HG02571 (cell line): ENCODE data around the gene TMEM72.

Experiments used
- ATAC-seq: cut with Tn5 transposase; IDR thresholded peaks from one replicate; pipeline ENCODE4 v1.9.1; 2021; ENCODE audit warnings: mild to moderate bottlenecking, moderate library complexity; ENCODE audit not compliant: unreplicated experiment

The TMEM72 gene

DNA sequence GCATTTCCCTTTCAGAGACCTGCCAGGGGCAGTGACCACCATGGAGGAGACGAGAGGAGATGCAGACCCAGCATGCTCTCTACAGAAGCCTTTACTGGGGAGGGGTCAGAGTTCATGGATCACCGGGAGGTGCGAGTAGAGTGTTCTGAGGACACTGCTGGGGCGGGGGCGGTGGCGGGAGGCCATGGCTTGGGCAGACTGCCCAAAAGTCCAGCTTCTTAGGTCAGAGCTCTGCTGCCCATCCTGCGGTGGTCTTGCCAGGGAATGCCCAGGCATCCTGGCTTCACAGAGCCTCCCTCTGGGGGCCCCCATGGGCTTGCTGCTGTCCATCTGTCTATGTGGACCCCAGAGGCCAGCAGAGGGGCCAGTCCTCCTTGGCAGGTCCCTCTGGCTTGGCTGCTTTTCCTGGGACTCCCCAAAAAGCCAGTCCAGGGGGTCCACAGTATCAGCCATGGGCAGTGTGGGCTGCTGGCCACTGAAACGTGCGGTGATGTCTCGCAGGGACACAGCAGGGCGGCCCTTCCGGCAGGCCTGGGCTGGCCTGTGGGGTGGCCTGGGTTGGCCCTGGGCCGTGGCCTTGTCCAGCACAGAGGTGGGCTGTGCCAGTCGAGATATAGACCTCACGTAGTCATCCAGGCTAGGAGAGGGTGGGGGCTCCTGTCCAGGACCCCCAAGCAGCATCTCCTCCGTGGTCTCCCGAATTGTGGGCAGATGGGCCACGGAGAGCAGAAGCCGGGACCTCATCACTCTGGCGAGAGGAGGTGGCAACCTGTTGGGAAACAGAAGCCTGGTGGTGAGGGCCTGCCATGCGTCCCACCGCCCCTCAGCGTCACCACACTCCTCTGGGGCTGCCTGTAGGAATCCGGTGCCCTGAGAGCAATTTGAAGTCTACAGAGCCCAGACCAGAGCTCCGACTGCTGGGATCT is 66.4 kb downstream of the TMEM72 start:
- ATAC-seq, result no peak

DNA sequence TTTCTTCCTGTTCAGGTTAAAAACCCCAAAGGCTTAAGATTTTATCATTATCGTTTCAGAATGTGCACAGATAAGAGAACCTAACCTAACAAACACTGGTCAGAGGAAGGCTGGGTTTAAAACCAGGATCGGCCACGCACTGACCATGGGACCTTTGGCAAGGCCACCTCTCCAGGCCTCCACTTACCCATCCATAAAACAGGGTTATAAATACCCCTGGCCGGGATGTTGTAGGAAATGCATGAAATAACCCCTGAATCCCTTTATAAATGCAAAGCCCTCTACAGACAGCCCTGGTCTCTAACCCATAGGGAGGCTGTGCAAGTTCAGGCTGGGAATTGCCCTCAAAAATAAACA is 67.1 kb downstream of the TMEM72 start:
- ATAC-seq, result no peak

DNA sequence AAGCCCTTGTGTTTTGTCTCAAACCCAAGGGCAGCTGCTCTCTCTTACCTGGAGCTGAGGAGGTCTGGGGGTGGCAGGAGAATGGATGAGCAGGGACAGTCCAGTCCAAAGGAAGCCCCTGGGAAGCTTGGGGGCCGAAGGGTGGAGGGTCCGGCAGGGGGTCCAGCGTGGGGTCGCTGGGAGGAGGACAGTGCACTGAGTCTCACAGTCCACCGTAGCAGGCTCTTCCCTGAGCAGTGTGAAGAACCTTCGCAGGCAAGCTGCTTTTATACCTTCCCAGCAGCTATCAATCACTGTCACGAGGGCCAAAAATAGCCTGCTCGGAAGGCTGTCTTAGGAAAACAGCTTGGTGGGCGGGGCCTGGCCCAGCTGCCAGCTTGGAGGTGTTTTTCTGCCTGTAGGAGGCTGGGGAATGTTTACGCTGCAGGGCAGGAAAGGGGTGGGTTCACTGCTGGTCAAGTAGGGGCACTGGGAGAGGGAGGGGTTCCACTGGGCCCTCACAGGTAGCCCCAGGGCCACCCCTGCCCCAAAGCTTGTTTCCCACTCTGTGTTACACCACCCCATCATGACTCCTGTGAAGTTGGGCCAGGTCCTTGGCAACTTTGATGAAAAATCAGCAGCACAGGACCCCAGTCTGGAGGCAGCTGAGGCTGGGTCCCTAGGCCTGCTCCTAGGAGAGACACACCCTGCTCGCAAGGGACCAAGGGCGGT is 67.6 kb downstream of the TMEM72 start, which contains the start of gene DEPP1:
Gene DEPP1 (minus strand): TSS at position 240 of the 711 bp plus-strand sequence. CDS start 779 bp downstream, outside the sequence.
- ATAC-seq, result no peak

DNA sequence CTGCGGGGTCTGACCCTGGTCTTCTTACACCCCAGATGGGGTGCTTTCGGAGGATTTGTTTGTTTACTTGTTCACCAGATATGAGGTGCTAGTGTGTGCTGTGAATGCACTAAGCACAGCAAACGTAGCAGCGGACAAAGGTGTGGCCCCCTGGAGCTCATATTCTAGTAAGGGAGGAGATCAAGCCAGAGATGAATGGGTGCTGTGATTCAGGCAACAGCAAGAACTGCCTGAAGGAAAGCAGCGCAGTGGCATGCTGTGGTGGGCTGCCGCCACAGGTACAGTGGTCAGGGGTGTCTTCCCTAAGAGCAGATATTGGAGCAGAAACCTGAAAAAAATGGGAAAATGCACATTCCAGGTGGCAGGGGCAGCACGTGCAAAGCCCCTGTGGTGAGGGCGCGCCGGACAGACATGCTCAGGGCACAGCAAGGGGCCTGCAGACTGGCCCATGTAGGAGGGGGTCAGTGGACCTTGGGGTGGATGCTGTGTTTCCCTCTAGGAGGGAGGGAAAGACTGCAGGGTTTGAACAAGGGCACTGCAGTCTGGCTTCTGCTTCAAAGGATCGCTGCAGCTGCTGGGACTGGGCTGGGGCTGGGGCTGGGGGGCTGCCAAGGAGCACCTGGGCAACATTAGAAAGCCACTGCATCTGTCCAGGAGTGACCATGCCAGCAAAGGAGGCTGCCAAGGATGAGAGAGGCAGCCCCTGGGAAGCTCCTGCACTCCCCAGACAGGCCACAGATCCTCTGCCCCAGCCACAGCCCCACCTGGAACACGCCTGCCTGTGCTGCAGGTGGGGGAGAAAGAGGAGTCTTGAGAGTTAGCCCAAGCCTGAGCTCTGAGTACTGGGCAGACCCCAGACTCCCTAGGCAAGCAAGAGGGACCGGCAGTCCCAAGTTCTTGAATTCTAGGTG is 68.4 kb downstream of the TMEM72 start:
- ATAC-seq, result no peak

DNA sequence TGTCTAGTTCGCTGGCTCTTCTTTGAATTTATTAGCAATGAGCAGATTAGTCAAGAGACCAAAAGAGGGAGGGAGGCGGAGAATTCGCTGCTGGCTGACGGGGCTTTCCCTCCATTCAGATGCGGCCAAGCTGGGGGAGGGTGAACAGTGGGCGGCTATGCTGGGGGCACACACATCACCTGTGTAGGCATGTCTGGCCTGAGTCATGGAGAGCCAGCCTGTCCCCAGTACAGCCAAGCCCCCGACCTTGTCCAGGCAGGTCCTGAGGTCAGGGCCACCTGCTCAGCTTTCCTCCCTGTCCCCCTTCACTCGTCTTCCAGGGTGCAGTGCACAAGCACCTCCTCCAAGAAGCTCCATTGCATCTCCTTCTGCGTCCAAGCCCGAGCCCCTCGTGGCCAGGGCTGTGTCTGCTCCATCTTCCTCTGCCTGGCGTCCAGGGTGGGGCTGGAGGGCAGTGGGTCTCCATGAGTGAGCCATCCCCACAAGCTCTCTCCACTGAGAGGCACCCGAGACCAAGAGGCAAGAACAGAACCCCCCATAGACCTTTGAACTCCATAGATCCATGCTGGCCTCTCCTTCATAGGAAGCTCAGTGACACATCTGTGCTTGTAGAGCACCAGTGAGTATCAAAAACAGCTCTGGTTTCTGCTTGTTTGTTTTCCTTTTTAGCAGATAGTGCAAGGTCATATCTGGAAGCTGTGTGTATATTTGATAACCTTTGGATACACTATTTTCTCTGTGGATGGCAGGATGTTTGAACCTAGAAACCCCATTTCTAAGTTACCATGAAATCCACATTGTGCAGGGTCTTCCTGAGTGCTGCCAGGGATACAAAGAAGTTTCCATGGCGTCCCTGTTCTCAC is 69.4 kb downstream of the TMEM72 start:
- peak; percentile 31 for ATAC-seq

DNA sequence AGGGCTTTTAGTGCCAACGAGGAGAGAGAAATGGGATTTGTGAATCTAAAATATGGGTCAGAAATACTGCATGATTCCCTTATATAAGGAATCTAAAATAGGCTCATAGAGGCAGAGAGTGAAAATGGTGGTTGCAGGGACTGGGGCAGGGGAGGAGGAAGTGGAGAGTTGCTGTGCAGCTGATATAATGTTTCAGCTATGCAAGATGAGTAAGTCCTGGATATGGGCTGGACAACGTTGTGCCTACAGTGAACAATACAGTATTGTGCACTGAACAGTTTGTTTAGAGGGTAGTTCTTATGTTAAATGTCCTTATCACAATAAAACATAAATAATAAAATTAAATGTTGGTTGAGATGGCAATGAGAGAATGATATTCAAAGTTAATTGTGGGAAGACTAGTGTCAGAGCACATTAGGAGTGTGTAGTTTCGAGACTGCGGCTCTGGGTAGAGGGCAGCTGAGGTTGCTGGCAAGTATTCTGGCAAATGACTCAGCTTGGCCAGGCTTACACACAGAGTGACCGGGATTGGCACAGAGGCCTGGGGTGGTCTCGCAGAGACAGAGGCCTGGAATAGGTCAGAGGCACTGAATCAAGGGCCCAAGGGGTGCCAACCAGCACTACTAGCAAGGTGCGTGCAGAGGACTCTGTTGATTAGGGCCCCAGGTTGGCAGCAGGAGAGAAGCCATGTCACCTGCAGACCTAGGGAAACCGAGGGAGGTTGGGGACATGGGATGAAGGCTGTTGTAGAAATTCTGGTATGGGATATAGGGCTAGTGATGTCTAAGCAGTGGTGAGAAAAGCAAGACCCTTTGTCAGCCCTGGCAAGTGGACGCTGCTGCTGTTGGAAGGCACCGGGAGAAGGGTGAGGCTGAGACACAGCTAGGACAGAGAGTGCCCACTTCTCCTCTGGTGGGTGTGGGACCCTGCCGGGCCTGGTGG is 70.3 kb downstream of the TMEM72 start:
- peak; percentile 41 for ATAC-seq

DNA sequence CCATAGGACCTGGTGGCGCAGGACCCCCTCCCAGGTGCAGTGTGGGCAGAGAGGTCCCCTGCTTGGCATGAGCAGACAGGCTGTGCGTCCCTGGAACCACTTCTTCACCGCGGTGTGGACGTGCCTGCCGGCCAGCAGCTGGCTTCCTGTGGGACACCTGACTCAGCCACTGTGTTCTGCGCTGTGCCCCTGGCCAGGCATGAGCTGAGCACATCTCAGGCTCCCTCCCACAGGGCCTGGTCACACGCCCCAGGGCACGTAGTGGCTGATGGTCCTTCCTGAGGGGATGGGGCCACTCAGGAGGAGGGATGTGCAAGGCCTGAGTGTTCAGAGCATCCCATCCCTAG is 71.0 kb downstream of the TMEM72 start:
- ATAC-seq, result no peak

DNA sequence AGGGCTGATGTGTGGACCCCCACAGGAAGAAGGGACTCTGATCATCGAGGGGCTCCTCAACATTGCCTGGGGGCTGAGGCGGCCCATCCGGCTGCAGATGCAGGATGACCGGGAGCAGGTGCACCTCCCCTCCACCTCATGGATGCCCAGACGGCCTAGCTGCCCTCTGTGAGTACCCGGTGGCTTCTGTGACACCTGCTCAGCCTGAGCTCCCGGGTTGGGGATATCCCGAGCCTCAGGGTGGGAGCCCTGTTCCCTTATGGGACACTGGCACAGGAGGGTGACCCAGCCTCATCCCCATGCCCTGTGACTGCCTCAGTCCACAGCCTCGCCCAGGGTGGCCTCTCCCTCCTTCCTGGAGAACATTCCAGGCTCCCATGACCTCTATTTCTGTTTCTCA is 71.4 kb downstream of the TMEM72 start:
- no peak for ATAC-seq

DNA sequence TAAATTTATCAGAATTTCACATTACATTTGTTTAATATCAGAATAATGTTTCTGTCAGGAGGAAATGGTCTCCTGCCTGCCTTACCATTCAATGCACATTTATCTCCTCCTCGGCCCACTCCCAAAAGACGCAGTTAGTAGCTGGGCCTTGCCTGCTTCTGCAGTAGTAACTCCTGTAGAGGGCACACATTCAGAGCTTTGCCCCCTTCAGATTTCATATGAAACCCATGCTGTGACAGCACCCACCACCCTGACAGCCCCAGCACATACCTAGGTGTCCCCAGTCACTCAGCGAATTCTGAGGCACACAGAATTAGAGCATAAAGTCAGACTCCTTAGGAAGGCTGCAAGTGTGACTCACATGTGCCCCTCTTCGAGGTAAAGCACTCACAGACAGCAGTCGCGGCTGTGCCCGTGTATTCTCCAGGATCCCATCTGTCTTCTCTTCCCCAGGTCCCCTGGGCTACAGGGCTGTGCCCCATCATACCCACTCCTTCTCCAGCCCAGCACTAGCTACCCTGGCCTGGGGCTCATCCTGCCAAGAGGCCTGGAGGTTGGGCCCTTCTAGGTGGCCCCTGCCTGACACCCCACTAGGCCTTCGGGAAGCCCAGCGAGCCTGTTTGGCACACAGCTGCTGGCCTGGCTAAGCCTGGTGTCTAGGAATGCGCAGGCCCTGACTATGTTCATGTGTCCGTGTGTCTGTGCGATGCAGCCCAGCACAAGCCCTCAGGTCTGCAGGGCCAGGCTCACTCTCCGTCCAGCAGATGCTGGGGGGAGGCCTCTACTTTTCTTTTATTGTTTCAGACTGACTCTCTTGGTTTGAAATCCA is 72.1 kb downstream of the TMEM72 start:
- ATAC-seq, result no peak

DNA sequence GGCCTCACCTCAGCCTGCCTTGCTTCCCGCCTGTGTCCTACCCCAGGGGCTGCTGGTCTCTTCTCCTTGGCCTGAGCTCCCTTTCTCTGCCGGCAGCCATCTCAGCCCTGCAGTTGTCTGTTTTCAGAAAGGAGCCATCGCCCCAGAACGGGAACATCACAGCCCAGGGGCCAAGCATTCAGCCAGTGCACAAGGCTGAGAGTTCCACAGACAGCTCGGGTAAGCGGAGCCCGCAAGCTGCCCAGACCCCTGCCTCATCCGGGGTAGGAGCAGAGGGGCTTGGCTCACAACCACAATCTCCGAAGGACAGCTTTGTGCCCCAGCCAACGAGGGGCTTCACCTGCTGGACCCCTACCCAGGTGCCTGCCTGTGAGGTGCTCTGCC is 72.8 kb downstream of the TMEM72 start:
- ATAC-seq, result no peak

DNA sequence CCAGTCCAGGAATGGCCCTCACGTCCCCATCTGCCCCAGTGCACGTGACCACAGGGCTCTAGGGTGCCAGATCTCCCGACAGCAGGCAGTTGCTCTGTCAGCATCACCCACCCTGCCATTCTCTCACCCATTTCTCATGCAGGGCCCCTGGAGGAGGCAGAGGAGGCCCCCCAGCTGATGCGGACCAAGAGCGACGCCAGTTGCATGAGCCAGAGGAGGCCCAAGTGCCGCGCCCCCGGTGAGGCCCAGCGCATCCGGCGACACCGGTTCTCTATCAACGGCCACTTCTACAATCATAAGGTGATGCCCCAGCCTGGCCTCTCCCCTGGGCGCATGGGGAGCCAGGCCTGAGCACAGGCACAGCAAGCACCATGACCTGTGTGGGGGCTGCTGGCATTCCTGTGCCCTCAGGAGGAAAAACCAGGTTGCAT is 73.5 kb downstream of the TMEM72 start:
- ATAC-seq, result no peak

DNA sequence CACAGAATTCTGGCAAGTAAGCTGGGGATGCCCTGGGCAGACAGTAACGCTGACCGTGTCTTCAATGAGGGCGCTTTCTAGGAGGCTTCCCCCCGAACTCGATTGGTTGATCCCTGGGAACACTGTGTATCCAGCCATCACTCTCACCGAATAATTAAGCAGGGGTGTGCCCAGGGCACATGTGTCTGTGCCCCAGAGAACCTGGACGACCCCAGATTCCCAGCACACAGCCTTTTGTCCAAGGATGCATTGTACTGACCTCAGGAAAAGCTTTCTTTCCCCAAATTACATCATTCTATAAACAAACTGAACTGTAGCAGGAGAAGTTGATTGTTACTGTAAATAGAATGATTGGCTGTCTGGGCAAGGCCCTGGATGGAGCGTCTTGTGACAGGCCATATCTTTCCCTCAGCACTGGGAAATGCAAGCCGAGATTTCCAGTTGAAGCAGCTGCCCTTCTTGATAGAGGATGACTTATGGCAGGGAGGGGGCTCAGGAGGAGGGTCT is 74.1 kb downstream of the TMEM72 start:
- ATAC-seq, result no peak

DNA sequence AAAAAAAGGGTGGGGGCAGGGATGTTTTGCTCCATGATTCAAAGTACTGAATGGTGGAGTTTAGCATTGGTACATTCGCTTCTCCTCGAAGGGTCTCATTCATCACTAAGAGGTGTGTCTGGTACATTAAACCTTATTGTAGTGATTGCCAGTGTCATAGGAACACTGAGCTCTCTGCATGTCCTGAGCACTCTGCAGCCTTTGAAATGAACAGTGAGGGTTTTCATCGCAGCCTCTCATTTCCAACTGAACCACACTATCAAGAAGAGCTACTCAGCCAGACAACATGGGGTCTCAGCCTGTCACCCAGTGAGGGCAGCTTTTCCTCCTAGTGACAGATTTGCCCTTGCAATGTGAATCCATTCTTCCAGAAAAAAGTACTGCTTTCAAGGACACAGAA is 75.0 kb downstream of the TMEM72 start:
- no peak for ATAC-seq
